ENCODE results near the gene SETD9. TPM values are rescaled to one million over a fixed set of nuclear protein-coding genes. Genes with fewer than 3 reads are reported as not detected.
A peak's percentile ranks its signal among the peaks of the same experiment; 100 is the strongest.

SETD9 gene
- total RNA-seq, 1 donor from 2014 or later, result 16.3 TPM

DNA sequence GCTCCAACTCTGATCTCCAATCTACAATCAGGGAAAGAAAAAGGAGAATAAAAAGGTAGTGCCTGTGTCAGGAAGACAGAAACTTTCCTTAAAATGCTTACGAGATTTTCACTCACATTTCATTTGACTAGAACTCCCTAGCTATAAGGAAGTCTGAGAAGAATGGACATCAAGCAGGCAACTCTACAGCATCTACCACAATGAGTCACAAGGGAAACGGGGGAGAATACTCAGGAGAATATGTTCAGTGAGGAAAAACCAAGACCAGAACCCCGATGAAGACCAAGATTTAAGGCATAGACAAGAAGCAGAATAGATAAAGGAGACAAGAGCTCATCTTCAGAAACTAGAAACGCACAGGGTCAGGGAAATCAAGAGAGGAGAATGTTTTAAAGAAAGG lies 9.0 kb upstream of the SETD9 start:
- TF ChIP-seq, protein P1, sequence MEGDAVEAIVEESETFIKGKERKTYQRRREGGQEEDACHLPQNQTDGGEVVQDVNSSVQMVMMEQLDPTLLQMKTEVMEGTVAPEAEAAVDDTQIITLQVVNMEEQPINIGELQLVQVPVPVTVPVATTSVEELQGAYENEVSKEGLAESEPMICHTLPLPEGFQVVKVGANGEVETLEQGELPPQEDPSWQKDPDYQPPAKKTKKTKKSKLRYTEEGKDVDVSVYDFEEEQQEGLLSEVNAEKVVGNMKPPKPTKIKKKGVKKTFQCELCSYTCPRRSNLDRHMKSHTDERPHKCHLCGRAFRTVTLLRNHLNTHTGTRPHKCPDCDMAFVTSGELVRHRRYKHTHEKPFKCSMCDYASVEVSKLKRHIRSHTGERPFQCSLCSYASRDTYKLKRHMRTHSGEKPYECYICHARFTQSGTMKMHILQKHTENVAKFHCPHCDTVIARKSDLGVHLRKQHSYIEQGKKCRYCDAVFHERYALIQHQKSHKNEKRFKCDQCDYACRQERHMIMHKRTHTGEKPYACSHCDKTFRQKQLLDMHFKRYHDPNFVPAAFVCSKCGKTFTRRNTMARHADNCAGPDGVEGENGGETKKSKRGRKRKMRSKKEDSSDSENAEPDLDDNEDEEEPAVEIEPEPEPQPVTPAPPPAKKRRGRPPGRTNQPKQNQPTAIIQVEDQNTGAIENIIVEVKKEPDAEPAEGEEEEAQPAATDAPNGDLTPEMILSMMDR (IDR thresholded peaks at IDR 0.05; ENCODE audit: borderline replicate concordance), result no peak
- intact Hi-C loops (cut with micrococcal nuclease), result loop anchor here (10.0 kb wide), 1 partner anchor 324 kb away; no protein-coding TSS in a partner anchor
- no peak for DNase-seq
- Histone ChIP-seq H3K36me3 (no peaks in the 10 kb centered on the region), H3K27ac (replicated peaks) (no peak overlapping the region), H3K4me3 (no peak overlapping the region), H3K4me1 (no peaks in the 10 kb centered on the region), H3K27me3 (ENCODE audit: low read depth) (no peaks in the 10 kb centered on the region), H3K9me3 (replicated peaks) (no peaks in the 10 kb centered on the region)

GRCh38 chr5:56900858-56901578 lies 8.4 kb upstream of the SETD9 start:
- H3K27ac ChIP-seq (replicated peaks), result no peak overlapping the region
- no peaks in the 10 kb centered on the region for H3K36me3 ChIP-seq
- TF ChIP-seq, protein P1 (IDR thresholded peaks at IDR 0.05; ENCODE audit: borderline replicate concordance), result peak; percentile 82
- no peak overlapping the region for H3K4me3 ChIP-seq
- no peaks in the 10 kb centered on the region for H3K9me3 ChIP-seq (replicated peaks)
- H3K27me3 ChIP-seq (ENCODE audit: low read depth), result no peaks in the 10 kb centered on the region
- no peaks in the 10 kb centered on the region for H3K4me1 ChIP-seq
- intact Hi-C loops (cut with micrococcal nuclease), result loop anchor here (10.0 kb wide), 1 partner anchor 324 kb away; no protein-coding TSS in a partner anchor
- DNase-seq, result no peak

DNA sequence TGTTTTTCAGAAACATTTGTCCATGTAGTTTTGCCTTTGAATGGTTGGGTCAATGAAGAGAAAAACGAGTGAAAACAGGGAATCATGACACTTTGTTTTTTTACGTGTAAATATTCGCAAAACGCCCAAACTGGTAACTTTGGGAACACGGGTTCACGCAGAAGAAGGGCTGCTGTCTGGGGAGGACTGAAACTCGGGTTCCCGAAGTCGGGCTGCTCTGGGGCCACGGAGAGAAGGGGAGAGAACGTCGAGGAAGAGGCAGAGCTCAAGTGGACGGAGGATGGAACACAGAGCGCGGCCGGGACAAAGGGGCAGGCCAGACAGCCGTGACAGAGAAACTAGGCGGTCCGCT lies 478 bp upstream of the SETD9 start:
- peak overlapping the region; percentile 77 for H3K4me3 ChIP-seq
- TF ChIP-seq, protein P1 (IDR thresholded peaks at IDR 0.05; ENCODE audit: borderline replicate concordance), result no peak
- no peaks in the 10 kb centered on the region for H3K36me3 ChIP-seq
- peaks cover 21% of the 10 kb centered on the region for H3K4me1 ChIP-seq
- peak overlapping the region; percentile 95 for H3K27ac ChIP-seq (replicated peaks)
- intact Hi-C loops (cut with micrococcal nuclease), result loop anchor here (10.0 kb wide), 1 partner anchor 316 kb away; no protein-coding TSS in a partner anchor
- peak; percentile 80 for DNase-seq
- peaks cover 7% of the 10 kb centered on the region for H3K9me3 ChIP-seq (replicated peaks)
- H3K27me3 ChIP-seq (ENCODE audit: low read depth), result no peaks in the 10 kb centered on the region

- Histone ChIP-seq H3K9me3 (replicated peaks) (peaks cover 7% of the 10 kb centered on the region), H3K27me3 (ENCODE audit: low read depth) (no peaks in the 10 kb centered on the region), H3K4me3 (peak overlapping the region; percentile 77), H3K27ac (replicated peaks) (peak overlapping the region; percentile 95), H3K36me3 (peaks cover 4% of the 10 kb centered on the region), H3K4me1 (peaks cover 21% of the 10 kb centered on the region)
- TF ChIP-seq, protein P1 (IDR thresholded peaks at IDR 0.05; ENCODE audit: borderline replicate concordance), result no peak
- DNase-seq, result peak; percentile 53
- intact Hi-C loops (cut with micrococcal nuclease), result no loop called here
Observed at GRCh38 chr5:56910210-56910965, 992 bp downstream of the SETD9 start.

DNA sequence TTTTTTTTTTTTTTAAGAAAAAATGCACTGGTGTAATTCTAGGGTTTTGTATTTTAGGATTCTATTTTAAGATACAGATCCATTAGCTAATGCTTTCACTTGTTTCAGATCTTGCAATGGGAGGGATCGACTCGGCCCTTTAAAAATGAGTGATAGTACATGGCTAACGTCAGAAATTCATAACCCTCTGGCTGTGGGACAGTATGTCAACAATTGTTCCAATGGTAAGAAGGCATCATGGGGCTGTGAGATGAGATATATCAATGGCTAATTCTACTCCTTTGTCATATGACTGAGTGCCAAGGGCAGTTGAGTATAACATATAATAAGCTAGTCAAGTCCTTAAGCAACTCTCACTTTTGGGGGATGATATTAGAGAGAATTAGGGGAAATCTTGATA lies 4.4 kb downstream of the SETD9 start:
- Histone ChIP-seq H3K4me3 (no peak overlapping the region), H3K27ac (replicated peaks) (no peak overlapping the region), H3K27me3 (ENCODE audit: low read depth) (no peaks in the 10 kb centered on the region), H3K4me1 (peaks cover 32% of the 10 kb centered on the region), H3K9me3 (replicated peaks) (no peaks in the 10 kb centered on the region), H3K36me3 (peaks cover 4% of the 10 kb centered on the region)
- TF ChIP-seq, protein P1 (IDR thresholded peaks at IDR 0.05; ENCODE audit: borderline replicate concordance), result no peak
- intact Hi-C loops (cut with micrococcal nuclease), result no loop called here
- no peak for DNase-seq

All from left ventricle myocardium inferior (tissue), 1 donor.